Measurements from ENCODE around the gene CCDC148. TPM values are rescaled to one million over a fixed set of nuclear protein-coding genes. Genes with fewer than 3 reads are reported as not detected.

CCDC148 gene
- total RNA-seq, 1 experiment from 2014 or later = 2.1 TPM

GRCh38 chr2:158489366-158490112 is 33.0 kb upstream of the CCDC148 start:
- TF ChIP-seq FOXK1 (CRISPR knock-in tag; IDR thresholded peaks at IDR 0.05) (no peak), NR2C2 (CRISPR knock-in tag; IDR thresholded peaks at IDR 0.05) (no peak), CREB1 (CRISPR knock-in tag; IDR thresholded peaks at IDR 0.05) (no peak), IRF2 (CRISPR knock-in tag; IDR thresholded peaks at IDR 0.05; ENCODE audit: borderline replicate concordance, low read depth) (no peak)
- TF ChIP-seq, protein P1, sequence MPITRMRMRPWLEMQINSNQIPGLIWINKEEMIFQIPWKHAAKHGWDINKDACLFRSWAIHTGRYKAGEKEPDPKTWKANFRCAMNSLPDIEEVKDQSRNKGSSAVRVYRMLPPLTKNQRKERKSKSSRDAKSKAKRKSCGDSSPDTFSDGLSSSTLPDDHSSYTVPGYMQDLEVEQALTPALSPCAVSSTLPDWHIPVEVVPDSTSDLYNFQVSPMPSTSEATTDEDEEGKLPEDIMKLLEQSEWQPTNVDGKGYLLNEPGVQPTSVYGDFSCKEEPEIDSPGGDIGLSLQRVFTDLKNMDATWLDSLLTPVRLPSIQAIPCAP (CRISPR knock-in tag; IDR thresholded peaks at IDR 0.05) = no peak
- TF ChIP-seq, protein P2, sequence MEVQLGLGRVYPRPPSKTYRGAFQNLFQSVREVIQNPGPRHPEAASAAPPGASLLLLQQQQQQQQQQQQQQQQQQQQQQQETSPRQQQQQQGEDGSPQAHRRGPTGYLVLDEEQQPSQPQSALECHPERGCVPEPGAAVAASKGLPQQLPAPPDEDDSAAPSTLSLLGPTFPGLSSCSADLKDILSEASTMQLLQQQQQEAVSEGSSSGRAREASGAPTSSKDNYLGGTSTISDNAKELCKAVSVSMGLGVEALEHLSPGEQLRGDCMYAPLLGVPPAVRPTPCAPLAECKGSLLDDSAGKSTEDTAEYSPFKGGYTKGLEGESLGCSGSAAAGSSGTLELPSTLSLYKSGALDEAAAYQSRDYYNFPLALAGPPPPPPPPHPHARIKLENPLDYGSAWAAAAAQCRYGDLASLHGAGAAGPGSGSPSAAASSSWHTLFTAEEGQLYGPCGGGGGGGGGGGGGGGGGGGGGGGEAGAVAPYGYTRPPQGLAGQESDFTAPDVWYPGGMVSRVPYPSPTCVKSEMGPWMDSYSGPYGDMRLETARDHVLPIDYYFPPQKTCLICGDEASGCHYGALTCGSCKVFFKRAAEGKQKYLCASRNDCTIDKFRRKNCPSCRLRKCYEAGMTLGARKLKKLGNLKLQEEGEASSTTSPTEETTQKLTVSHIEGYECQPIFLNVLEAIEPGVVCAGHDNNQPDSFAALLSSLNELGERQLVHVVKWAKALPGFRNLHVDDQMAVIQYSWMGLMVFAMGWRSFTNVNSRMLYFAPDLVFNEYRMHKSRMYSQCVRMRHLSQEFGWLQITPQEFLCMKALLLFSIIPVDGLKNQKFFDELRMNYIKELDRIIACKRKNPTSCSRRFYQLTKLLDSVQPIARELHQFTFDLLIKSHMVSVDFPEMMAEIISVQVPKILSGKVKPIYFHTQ (CRISPR knock-in tag; IDR thresholded peaks at IDR 0.05) = no peak
- Mint-ChIP-seq H3K27me3 (ENCODE audit: low read depth) (no peaks in the 10 kb centered on the region), H3K9me3 (no peaks in the 10 kb centered on the region), H3K4me1 (peaks cover 80% of the 10 kb centered on the region), H3K36me3 (no peaks in the 10 kb centered on the region), H3K4me3 (peak overlapping the region; percentile 10; the same call in 1 of the 2 replicates), H3K27ac (peak overlapping the region; percentile 37)
- ATAC-seq (peak; percentile 65), DNase-seq (ENCODE audit: low spot score) (no peak)
- ChIA-PET POLR2A (interaction anchor here (0.6 kb wide), 1 partner anchor 499 kb away, joined by 3 read pairs; no protein-coding TSS in a partner anchor), CTCF (interaction anchor here (0.9 to 2.8 kb wide), 6 partner anchors 15 to 298 kb away, joined by 3 to 17 read pairs (median 4); no protein-coding TSS in a partner anchor)

- ATAC-seq (no peak; the same call in 1 of the 2 replicates), DNase-seq (ENCODE audit: low spot score) (no peak)
- Mint-ChIP-seq H3K27me3 (ENCODE audit: low read depth) (no peaks in the 10 kb centered on the region), H3K4me1 (peaks cover 80% of the 10 kb centered on the region), H3K36me3 (no peaks in the 10 kb centered on the region), H3K27ac (peak overlapping the region; percentile 77), H3K9me3 (no peaks in the 10 kb centered on the region), H3K4me3 (no peak overlapping the region)
- POLR2A ChIA-PET = interaction anchor here (0.6 kb wide), 1 partner anchor 500 kb away, joined by 3 read pairs; no protein-coding TSS in a partner anchor
- CTCF ChIA-PET = interaction anchor here (0.9 to 2.8 kb wide), 5 partner anchors 14 to 309 kb away, joined by 3 to 17 read pairs (median 4); no protein-coding TSS in a partner anchor
- TF ChIP-seq ZNF219 (CRISPR knock-in tag; IDR thresholded peaks at IDR 0.05; ENCODE audit: borderline replicate concordance) (no peak), NFE2L1 (CRISPR knock-in tag; IDR thresholded peaks at IDR 0.05) (no peak), PRDM15 (CRISPR knock-in tag; IDR thresholded peaks at IDR 0.05) (no peak), SMAD4 (CRISPR knock-in tag; IDR thresholded peaks at IDR 0.05) (no peak), HMGXB4 (CRISPR knock-in tag; IDR thresholded peaks at IDR 0.05) (no peak), SP1 (CRISPR knock-in tag; conservative IDR thresholded peaks at IDR 0.05) (no peak), ZNF232 (CRISPR knock-in tag; IDR thresholded peaks at IDR 0.05) (no peak), GRHL2 (CRISPR knock-in tag; IDR thresholded peaks at IDR 0.05; ENCODE audit: insufficient replicate concordance, severe bottlenecking) (no peak), ZNF396 (CRISPR knock-in tag; IDR thresholded peaks at IDR 0.05; ENCODE audit: borderline replicate concordance) (no peak), NR1H2 (CRISPR knock-in tag; IDR thresholded peaks at IDR 0.05) (no peak)
- TF ChIP-seq, protein P3, sequence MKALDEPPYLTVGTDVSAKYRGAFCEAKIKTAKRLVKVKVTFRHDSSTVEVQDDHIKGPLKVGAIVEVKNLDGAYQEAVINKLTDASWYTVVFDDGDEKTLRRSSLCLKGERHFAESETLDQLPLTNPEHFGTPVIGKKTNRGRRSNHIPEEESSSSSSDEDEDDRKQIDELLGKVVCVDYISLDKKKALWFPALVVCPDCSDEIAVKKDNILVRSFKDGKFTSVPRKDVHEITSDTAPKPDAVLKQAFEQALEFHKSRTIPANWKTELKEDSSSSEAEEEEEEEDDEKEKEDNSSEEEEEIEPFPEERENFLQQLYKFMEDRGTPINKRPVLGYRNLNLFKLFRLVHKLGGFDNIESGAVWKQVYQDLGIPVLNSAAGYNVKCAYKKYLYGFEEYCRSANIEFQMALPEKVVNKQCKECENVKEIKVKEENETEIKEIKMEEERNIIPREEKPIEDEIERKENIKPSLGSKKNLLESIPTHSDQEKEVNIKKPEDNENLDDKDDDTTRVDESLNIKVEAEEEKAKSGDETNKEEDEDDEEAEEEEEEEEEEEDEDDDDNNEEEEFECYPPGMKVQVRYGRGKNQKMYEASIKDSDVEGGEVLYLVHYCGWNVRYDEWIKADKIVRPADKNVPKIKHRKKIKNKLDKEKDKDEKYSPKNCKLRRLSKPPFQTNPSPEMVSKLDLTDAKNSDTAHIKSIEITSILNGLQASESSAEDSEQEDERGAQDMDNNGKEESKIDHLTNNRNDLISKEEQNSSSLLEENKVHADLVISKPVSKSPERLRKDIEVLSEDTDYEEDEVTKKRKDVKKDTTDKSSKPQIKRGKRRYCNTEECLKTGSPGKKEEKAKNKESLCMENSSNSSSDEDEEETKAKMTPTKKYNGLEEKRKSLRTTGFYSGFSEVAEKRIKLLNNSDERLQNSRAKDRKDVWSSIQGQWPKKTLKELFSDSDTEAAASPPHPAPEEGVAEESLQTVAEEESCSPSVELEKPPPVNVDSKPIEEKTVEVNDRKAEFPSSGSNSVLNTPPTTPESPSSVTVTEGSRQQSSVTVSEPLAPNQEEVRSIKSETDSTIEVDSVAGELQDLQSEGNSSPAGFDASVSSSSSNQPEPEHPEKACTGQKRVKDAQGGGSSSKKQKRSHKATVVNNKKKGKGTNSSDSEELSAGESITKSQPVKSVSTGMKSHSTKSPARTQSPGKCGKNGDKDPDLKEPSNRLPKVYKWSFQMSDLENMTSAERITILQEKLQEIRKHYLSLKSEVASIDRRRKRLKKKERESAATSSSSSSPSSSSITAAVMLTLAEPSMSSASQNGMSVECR (CRISPR knock-in tag; IDR thresholded peaks at IDR 0.05; ENCODE audit: borderline replicate concordance) = no peak
Measured at GRCh38 chr2:158488442-158489216, 32.1 kb upstream of the CCDC148 start.
